SK-N-SH treated with all-trans-retinoic acid at 6 μM for 48 hours (cell line): ENCODE results near the gene MYRF.

ENCODE experiments used
- ARNTL ChIP-seq: fragments of 450-650 bp; formaldehyde crosslinking; IDR thresholded peaks from 2 replicates; pipeline ENCODE4 v1.5.0; 2020; ENCODE audit warnings: low read depth, mild to moderate bottlenecking, moderate library complexity, borderline replicate concordance
- BACH2 ChIP-seq: fragments of 250-450 bp; sonication (Bioruptor Pico); IDR thresholded peaks from 2 replicates; pipeline ENCODE4 v1.9.0; 2021; ENCODE audit warnings: mild to moderate bottlenecking, borderline replicate concordance
- CSRNP3 ChIP-seq: fragments of 250-450 bp; sonication (Bioruptor Pico); IDR thresholded peaks from 2 replicates; pipeline ENCODE4 v1.5.1; 2021; ENCODE audit warnings: mild to moderate bottlenecking, moderate library complexity
- ESRRG ChIP-seq: fragments of 250-450 bp; sonication (Bioruptor Pico); IDR thresholded peaks from 2 replicates; pipeline ENCODE4 v1.6.1; 2021; ENCODE audit warnings: mild to moderate bottlenecking
- ISL1 ChIP-seq: fragments of 250-450 bp; sonication (Bioruptor Pico); IDR thresholded peaks from 2 replicates; pipeline ENCODE4 v2.1.2; 2022; ENCODE audit warnings: mild to moderate bottlenecking, moderate library complexity
- PATZ1 ChIP-seq: fragments of 250-450 bp; sonication (Bioruptor Pico); IDR thresholded peaks from 2 replicates; pipeline ENCODE4 v1.8.0; 2020; ENCODE audit warnings: mild to moderate bottlenecking, moderate library complexity, borderline replicate concordance
- TCF4 ChIP-seq: fragments of 250-450 bp; sonication (Bioruptor Pico); IDR thresholded peaks from 2 replicates; pipeline ENCODE4 v1.8.0; 2021; ENCODE audit warnings: mild to moderate bottlenecking, moderate library complexity, borderline replicate concordance
- TSHZ2 ChIP-seq: fragments of 250-450 bp; sonication (Bioruptor Pico); IDR thresholded peaks from 2 replicates; pipeline ENCODE4 v1.5.0; 2020; ENCODE audit warnings: mild to moderate bottlenecking, moderate library complexity
- ZFP30 ChIP-seq: fragments of 450-650 bp; formaldehyde crosslinking; IDR thresholded peaks from 2 replicates; pipeline ENCODE4 v1.5.0; 2022; ENCODE audit warnings: mild to moderate bottlenecking, moderate library complexity
- ZNF70 ChIP-seq: fragments of 450-650 bp; formaldehyde crosslinking; IDR thresholded peaks from 2 replicates; pipeline ENCODE4 v1.5.0; 2020; ENCODE audit warnings: mild to moderate bottlenecking, moderate library complexity

GRCh38 chr11:61784506-61784805 is 32.0 kb downstream of the MYRF start:
- TF ChIP-seq ZNF70 (CRISPR knock-in tag) = no peak
- no peak for TF ChIP-seq TSHZ2 (CRISPR knock-in tag)
- no peak for TF ChIP-seq ESRRG (CRISPR knock-in tag)
- TF ChIP-seq ZFP30 (CRISPR knock-in tag) = no peak
- TF ChIP-seq TCF4 = no peak
- no peak for TF ChIP-seq ARNTL
- no peak for TF ChIP-seq BACH2 (CRISPR knock-in tag)
- TF ChIP-seq ISL1 (CRISPR knock-in tag) = no peak
- TF ChIP-seq CSRNP3 (CRISPR knock-in tag) = no peak
- TF ChIP-seq PATZ1 (CRISPR knock-in tag) = no peak
